Measurements from ENCODE around the gene TENM4. TPM values are rescaled to one million over a fixed set of nuclear protein-coding genes. Genes with fewer than 3 reads are reported as not detected.

The TENM4 gene
- polyA plus RNA-seq, 1 donor from 2014 or later = 16.8 TPM

- TF ChIP-seq RAD21 (conservative IDR thresholded peaks at IDR 0.05) (no peak), SMC3 (conservative IDR thresholded peaks at IDR 0.05; ENCODE audit: poor library complexity) (no peak), EP300 (conservative IDR thresholded peaks at IDR 0.05; ENCODE audit: poor library complexity, severe bottlenecking) (no peak), MXI1 (conservative IDR thresholded peaks at IDR 0.05; ENCODE audit: poor library complexity, severe bottlenecking) (no peak), REST (IDR thresholded peaks at IDR 0.05; ENCODE audit: borderline replicate concordance) (no peak), TAF1 (IDR thresholded peaks at IDR 0.05; ENCODE audit: low read depth) (no peak)
- TF ChIP-seq, protein P1, sequence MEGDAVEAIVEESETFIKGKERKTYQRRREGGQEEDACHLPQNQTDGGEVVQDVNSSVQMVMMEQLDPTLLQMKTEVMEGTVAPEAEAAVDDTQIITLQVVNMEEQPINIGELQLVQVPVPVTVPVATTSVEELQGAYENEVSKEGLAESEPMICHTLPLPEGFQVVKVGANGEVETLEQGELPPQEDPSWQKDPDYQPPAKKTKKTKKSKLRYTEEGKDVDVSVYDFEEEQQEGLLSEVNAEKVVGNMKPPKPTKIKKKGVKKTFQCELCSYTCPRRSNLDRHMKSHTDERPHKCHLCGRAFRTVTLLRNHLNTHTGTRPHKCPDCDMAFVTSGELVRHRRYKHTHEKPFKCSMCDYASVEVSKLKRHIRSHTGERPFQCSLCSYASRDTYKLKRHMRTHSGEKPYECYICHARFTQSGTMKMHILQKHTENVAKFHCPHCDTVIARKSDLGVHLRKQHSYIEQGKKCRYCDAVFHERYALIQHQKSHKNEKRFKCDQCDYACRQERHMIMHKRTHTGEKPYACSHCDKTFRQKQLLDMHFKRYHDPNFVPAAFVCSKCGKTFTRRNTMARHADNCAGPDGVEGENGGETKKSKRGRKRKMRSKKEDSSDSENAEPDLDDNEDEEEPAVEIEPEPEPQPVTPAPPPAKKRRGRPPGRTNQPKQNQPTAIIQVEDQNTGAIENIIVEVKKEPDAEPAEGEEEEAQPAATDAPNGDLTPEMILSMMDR (IDR thresholded peaks at IDR 0.05; ENCODE audit: poor library complexity, severe bottlenecking) = no peak
- Histone ChIP-seq H3K79me2 (replicated peaks; ENCODE audit: insufficient read depth, low read length) (no peaks in the 10 kb centered on the region), H3K27me3 (ENCODE audit: insufficient read depth, low read depth, low read length) (no peaks in the 10 kb centered on the region), H3F3A (ENCODE audit: insufficient read depth, low read length, poor library complexity, severe bottlenecking) (no peaks in the 10 kb centered on the region), H3K27ac (ENCODE audit: low read length) (no peak overlapping the region), H3K36me3 (ENCODE audit: insufficient read depth, low read length) (no peaks in the 10 kb centered on the region), H3K9me3 (ENCODE audit: low read length) (peaks cover 4% of the 10 kb centered on the region), H3K9ac (ENCODE audit: low read length) (no peak overlapping the region), H2AFZ (ENCODE audit: low read depth, low read length) (no peak overlapping the region), H3K9me2 (ENCODE audit: insufficient read depth, low read length) (no peaks in the 10 kb centered on the region), H4K20me1 (ENCODE audit: insufficient read depth) (no peaks in the 10 kb centered on the region), H3K4me3 (ENCODE audit: low read length) (no peak overlapping the region), H3K4me2 (ENCODE audit: low read length) (no peak overlapping the region)
Measured at GRCh38 chr11:78949976-78950690, 490.7 kb downstream of the TENM4 start.

DNA sequence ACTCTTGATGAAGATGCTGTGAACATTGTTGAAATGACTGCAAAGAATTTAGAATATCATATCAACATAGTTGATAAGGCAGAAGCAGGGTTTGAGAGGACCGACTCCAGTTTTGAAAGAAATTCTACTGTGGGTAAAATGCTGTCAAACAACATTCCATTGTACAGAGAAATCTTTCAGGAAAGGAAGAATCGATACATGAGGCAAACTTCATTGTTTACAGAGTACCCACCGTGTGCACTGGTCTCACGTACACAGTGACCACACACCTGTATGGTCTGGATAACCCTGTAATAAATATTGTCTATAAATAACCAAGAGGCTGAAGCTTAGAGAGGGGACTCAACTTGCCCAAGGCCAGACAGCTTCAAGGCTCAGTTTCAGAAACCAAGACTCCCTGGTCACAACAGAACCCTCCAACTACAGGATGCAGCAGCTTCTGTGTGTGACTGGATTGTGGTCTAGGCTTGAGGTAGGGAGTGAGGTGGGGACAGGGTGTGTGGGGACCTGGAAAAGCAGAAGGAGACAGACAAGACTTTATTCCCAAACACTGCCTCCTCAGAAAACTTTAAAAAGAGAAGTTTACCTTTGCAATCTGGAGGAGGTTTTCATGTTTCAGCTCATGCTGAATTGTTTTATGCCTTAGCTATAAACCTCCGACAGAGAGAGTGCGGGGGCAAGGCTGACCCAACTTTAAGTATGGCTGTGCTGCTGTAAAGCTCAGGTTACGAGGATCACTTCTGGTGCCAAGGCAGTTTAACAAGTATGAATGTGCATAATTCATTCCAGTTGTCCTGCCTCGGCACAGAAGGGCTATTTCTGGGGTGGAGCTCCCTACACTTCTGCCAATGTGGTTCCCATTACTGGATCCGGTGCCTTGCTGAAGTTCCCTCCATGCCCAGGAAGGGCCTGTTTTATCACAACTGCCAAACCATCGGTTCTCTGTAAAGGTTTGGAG is 493.6 kb downstream of the TENM4 start:
- H3K79me2 ChIP-seq (replicated peaks; ENCODE audit: insufficient read depth, low read length) = no peaks in the 10 kb centered on the region
- TF ChIP-seq EP300 (conservative IDR thresholded peaks at IDR 0.05; ENCODE audit: poor library complexity, severe bottlenecking) (no peak), TAF1 (IDR thresholded peaks at IDR 0.05; ENCODE audit: low read depth) (no peak), SMC3 (conservative IDR thresholded peaks at IDR 0.05; ENCODE audit: poor library complexity) (no peak), EZH2 (IDR thresholded peaks at IDR 0.05; ENCODE audit: borderline replicate concordance, insufficient read depth, low read length, poor library complexity, severe bottlenecking) (no peak), REST (IDR thresholded peaks at IDR 0.05; ENCODE audit: borderline replicate concordance) (no peak), POLR2AphosphoS5 (IDR thresholded peaks at IDR 0.05) (no peak), RAD21 (conservative IDR thresholded peaks at IDR 0.05) (no peak), MXI1 (conservative IDR thresholded peaks at IDR 0.05; ENCODE audit: poor library complexity, severe bottlenecking) (no peak)
- TF ChIP-seq, protein P1 (IDR thresholded peaks at IDR 0.05; ENCODE audit: poor library complexity, severe bottlenecking) = no peak
- H3K9me2 ChIP-seq (ENCODE audit: insufficient read depth, low read length) = no peaks in the 10 kb centered on the region
- H3K4me2 ChIP-seq (ENCODE audit: low read length) = no peak overlapping the region
- no peaks in the 10 kb centered on the region for H3K27me3 ChIP-seq (ENCODE audit: insufficient read depth, low read depth, low read length)
- no peaks in the 10 kb centered on the region for H3K36me3 ChIP-seq (ENCODE audit: insufficient read depth, low read length)
- H3K27ac ChIP-seq (ENCODE audit: low read length) = no peak overlapping the region
- H3K9ac ChIP-seq (ENCODE audit: low read length) = no peak overlapping the region
- no peak overlapping the region for H3K4me3 ChIP-seq (ENCODE audit: low read length)
- peaks cover 4% of the 10 kb centered on the region for H3K9me3 ChIP-seq (ENCODE audit: low read length)
- no peaks in the 10 kb centered on the region for H3F3A ChIP-seq (ENCODE audit: insufficient read depth, low read length, poor library complexity, severe bottlenecking)
- H2AFZ ChIP-seq (ENCODE audit: low read depth, low read length) = no peak overlapping the region
- H4K20me1 ChIP-seq (ENCODE audit: insufficient read depth) = no peaks in the 10 kb centered on the region
